Osteocyte (in vitro differentiated cells): ENCODE measurements around the gene CARMIL3. TPM values are rescaled to one million over a fixed set of nuclear protein-coding genes. Genes with fewer than 3 reads are reported as not detected.

Experiments used
- DNase-seq: peaks from one replicate; pipeline ENCODE4 v3.0.0; 2021; ENCODE audit warnings: mixed read lengths; ENCODE audit not compliant: unreplicated experiment; ENCODE audit errors: extremely low spot score
- H3K27ac Mint-ChIP-seq: one replicate; pipeline ENCODE4 v1.8.0; 2021; ENCODE audit warnings: mild to moderate bottlenecking, mixed read lengths; ENCODE audit not compliant: unreplicated experiment
- H3K27me3 Mint-ChIP-seq: one replicate; pipeline ENCODE4 v1.8.0; 2021; ENCODE audit warnings: mixed read lengths; ENCODE audit not compliant: unreplicated experiment
- H3K36me3 Mint-ChIP-seq: one replicate; pipeline ENCODE4 v1.8.0; 2021; ENCODE audit warnings: mixed read lengths; ENCODE audit not compliant: unreplicated experiment
- H3K4me1 Mint-ChIP-seq: one replicate; pipeline ENCODE4 v1.8.0; 2021; ENCODE audit warnings: mixed read lengths; ENCODE audit not compliant: unreplicated experiment
- H3K4me3 Mint-ChIP-seq: one replicate; pipeline ENCODE4 v1.8.0; 2021; ENCODE audit warnings: mild to moderate bottlenecking, moderate library complexity, mixed read lengths; ENCODE audit not compliant: unreplicated experiment
- H3K9me3 Mint-ChIP-seq: one replicate; pipeline ENCODE4 v1.8.0; 2021; ENCODE audit warnings: mixed read lengths; ENCODE audit not compliant: unreplicated experiment
- total RNA-seq: library from RNA; stranded (reverse); gene quantifications from 2 replicates; pipeline ENCODE4 v1.2.1, GENCODE V29; 2021
- TF ChIP-seq, protein P1 (sequence below): fragments of 200-600 bp; sonication (generic); IDR thresholded peaks from 2 replicates; pipeline ENCODE4 v1.5.0; 2021; ENCODE audit warnings: antibody characterized with exemption, mild to moderate bottlenecking, moderate library complexity

The CARMIL3 gene
- total RNA-seq, 1 donor from 2014 or later = 0.35 TPM

DNA sequence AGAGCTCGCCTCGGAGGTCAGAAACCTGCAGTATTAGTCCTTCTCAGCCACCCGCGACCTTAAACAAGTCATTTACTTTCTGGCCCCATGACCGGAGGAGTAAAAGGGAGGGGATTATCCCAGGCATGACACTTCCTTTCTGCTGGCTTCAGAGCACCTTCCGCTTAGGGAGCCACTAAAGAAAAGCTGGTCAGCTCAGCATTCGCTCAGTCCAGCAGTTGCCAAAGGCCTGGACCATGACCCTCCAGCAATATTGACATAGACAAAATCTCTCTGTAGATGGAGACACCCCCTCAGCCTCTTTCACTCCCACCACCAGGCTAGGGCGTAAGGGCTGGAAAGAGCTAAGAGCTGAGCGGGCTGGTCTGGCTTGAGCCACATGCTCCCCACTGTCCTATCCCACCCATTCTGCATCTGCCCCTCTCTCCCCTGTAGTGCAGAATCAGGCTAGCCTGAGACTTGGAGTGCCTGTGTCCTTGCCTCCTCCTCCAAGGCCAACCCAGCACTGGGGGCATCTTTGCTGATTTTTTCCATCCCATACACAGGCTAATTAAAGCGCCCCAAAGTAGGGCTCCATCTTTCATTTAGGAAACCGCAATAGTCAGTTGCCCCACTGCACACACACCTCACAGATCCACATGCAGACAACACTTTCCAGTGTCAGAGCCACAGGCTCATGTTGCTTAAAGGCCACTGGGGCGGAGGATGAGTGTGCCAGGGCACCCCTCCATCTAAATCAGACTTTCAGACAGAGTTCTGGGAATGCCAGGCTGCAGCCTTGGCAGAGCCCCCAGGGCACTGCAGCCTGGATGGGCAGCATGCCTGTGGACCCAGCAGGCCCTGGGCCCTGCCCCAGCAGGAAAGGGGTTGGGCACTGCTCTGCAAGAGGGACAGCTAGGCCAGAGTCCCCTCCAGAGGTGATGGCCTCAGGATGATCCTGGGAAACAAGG, 15.6 kb downstream of the CARMIL3 start:
- H3K36me3 Mint-ChIP-seq = no peaks in the 10 kb centered on the region
- peaks cover 16% of the 10 kb centered on the region for H3K27me3 Mint-ChIP-seq
- DNase-seq = no peak
- H3K27ac Mint-ChIP-seq = no peak overlapping the region
- no peaks in the 10 kb centered on the region for H3K9me3 Mint-ChIP-seq
- H3K4me3 Mint-ChIP-seq = no peak overlapping the region
- TF ChIP-seq, protein P1, sequence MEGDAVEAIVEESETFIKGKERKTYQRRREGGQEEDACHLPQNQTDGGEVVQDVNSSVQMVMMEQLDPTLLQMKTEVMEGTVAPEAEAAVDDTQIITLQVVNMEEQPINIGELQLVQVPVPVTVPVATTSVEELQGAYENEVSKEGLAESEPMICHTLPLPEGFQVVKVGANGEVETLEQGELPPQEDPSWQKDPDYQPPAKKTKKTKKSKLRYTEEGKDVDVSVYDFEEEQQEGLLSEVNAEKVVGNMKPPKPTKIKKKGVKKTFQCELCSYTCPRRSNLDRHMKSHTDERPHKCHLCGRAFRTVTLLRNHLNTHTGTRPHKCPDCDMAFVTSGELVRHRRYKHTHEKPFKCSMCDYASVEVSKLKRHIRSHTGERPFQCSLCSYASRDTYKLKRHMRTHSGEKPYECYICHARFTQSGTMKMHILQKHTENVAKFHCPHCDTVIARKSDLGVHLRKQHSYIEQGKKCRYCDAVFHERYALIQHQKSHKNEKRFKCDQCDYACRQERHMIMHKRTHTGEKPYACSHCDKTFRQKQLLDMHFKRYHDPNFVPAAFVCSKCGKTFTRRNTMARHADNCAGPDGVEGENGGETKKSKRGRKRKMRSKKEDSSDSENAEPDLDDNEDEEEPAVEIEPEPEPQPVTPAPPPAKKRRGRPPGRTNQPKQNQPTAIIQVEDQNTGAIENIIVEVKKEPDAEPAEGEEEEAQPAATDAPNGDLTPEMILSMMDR = no peak
- no peaks in the 10 kb centered on the region for H3K4me1 Mint-ChIP-seq

DNA sequence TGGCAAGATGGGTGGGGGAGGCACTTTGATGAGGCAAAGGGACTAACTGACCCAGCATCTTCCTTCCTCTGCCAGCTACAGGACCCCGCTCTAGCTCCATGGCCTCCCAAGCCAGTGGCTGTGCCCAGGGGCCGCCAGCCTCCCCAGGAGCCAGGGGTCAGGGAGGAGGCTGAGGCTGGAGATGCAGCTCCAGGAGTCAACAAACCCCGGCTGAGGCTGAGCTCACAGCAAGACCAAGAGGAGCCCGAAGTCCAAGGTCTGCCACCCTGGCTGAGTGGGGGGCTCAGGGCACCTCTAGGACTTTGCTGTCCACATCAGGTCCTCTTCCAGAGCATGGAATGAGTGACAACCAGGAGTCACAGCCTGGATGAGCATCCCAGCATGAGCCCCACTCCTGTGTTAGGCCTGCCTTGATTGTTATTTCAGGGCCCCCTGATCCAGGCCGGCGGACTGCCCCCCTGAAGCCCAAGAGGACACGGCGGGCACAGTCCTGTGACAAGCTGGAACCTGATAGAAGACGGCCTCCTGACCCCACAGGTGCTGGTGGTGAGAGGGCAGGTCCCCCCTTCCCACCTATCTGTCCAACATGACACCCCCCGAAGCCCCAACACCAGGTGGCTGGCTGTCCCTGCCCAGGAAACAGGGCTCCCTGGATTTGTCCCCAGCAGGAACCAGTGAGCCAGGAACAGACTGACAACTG, 17.1 kb downstream of the CARMIL3 start:
- Mint-ChIP-seq H3K4me1 (no peaks in the 10 kb centered on the region), H3K27ac (no peak overlapping the region), H3K27me3 (peaks cover 16% of the 10 kb centered on the region), H3K36me3 (no peaks in the 10 kb centered on the region), H3K9me3 (no peaks in the 10 kb centered on the region), H3K4me3 (no peak overlapping the region)
- TF ChIP-seq, protein P1 = no peak
- no peak for DNase-seq

DNA sequence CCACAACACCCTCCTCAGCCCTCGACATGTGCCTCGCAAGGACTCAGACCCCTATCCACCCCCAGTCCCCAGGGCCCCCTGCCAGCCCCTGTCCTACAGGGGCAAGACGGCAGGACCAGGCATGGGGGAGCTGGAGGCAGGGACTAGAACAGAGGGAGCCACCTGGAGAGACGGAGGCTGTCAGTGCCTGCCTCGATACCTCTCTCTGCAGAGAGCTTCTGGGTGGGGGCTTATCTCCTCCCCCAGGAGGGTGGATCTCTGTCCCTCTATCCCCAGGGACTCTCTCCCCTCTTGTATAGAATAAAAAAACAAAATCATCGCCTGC, 17.6 kb downstream of the CARMIL3 start:
- Mint-ChIP-seq H3K27ac (no peak overlapping the region), H3K4me1 (no peaks in the 10 kb centered on the region), H3K4me3 (no peak overlapping the region), H3K27me3 (peaks cover 16% of the 10 kb centered on the region), H3K36me3 (no peaks in the 10 kb centered on the region), H3K9me3 (no peaks in the 10 kb centered on the region)
- no peak for DNase-seq
- TF ChIP-seq, protein P1 = no peak

DNA sequence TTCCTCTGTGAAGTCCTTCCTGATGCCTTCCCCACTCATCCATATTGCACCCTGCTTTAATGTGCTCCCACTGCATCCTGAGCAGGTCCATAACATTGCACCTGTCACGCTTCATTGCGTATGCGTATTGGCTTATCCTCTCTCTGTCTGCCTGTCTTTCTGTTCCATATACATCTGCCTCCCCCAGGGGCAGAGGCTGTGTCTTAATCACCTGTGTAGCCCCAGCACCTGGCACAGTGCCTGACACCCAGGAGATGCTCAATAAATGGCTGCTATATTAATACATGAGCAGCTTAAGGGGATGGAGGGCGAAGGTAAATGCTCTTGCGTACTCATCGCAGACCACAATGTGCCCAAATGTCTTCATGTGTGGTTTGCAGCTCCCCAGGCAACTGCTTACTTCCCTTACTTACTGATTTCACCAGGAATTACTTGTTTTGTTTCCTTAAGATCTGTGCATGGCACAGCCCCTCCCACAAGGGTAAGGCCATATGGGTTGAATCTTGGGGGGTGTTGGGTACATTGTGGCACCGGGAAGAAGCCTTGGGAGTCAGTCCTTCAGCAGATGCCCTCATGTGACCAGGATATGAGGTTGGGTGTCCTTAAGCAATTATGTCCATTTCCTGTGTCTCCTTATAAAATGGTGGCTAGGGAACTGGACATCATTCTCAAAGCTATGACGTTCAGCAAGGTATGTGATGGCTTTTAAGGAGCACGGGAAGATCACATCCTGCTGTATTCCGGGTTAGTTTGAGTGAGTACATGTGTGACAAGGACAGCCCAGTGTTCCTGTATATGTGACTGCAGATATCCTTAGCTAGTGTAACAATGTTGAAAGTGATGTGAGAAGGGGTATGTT, 18.7 kb downstream of the CARMIL3 start:
- no peaks in the 10 kb centered on the region for H3K36me3 Mint-ChIP-seq
- TF ChIP-seq, protein P1 = no peak
- H3K9me3 Mint-ChIP-seq = no peaks in the 10 kb centered on the region

More for the DNA sequence above, 18.7 kb downstream of the CARMIL3 start:
- Mint-ChIP-seq H3K27me3 (peaks cover 20% of the 10 kb centered on the region), H3K4me3 (no peak overlapping the region), H3K27ac (no peak overlapping the region), H3K4me1 (no peaks in the 10 kb centered on the region)
- no peak for DNase-seq
